ENCODE measurements around the gene FCHO1. TPM values are rescaled to one million over a fixed set of nuclear protein-coding genes. Genes with fewer than 3 reads are reported as not detected.
"Not testable (repeated sequence)": the region's sequence is repeated elsewhere in the genome, so short reads cannot be mapped to it uniquely, and the experiment has no call there.

FCHO1 gene
- total RNA-seq, 1 donor from 2014 or later, result not detected

GRCh38 chr19:17795495-17795856, 44.2 kb downstream of the FCHO1 start:
- no peak for DNase-seq (ENCODE audit: low spot score in 2 of 2)
- no peaks in the 10 kb centered on the region for H3K27me3 ChIP-seq

GRCh38 chr19:17796013-17796837, 44.9 kb downstream of the FCHO1 start:
- Histone ChIP-seq H3K36me3 (no peaks in the 10 kb centered on the region), H3K27ac (no peak overlapping the region), H3K4me3 (no peak overlapping the region), H3K27me3 (no peaks in the 10 kb centered on the region), H3K4me1 (no peaks in the 10 kb centered on the region), H3K9me3 (no peaks in the 10 kb centered on the region)
- no peak for TF ChIP-seq CTCF (IDR thresholded peaks at IDR 0.05)
- intact Hi-C loops (cut with DNase I), result no loop called here
- no peak for DNase-seq (ENCODE audit: low spot score in 2 of 2)

More at GRCh38 chr19:17795495-17795856, 44.2 kb downstream of the FCHO1 start:
- no peak overlapping the region for H3K4me3 ChIP-seq
- no peak for TF ChIP-seq CTCF (IDR thresholded peaks at IDR 0.05)
- H3K9me3 ChIP-seq, result no peaks in the 10 kb centered on the region
- intact Hi-C loops (cut with DNase I), result no loop called here
- no peaks in the 10 kb centered on the region for H3K36me3 ChIP-seq
- no peak overlapping the region for H3K27ac ChIP-seq
- H3K4me1 ChIP-seq, result no peaks in the 10 kb centered on the region

- intact Hi-C loops (cut with DNase I), result no loop called here
- no peaks in the 10 kb centered on the region for H3K27me3 ChIP-seq
- no peak for DNase-seq (ENCODE audit: low spot score in 2 of 2)
- no peak overlapping the region for H3K27ac ChIP-seq
- no peak overlapping the region for H3K4me3 ChIP-seq
- H3K9me3 ChIP-seq, result no peaks in the 10 kb centered on the region
- TF ChIP-seq CTCF (IDR thresholded peaks at IDR 0.05), result no peak
- no peaks in the 10 kb centered on the region for H3K4me1 ChIP-seq
- no peaks in the 10 kb centered on the region for H3K36me3 ChIP-seq
Measured at GRCh38 chr19:17796838-17797423, 45.7 kb downstream of the FCHO1 start.

GRCh38 chr19:17797424-17798201, 46.3 kb downstream of the FCHO1 start:
- no peak for DNase-seq (ENCODE audit: low spot score in 2 of 2)
- Histone ChIP-seq H3K36me3 (no peaks in the 10 kb centered on the region), H3K4me1 (no peaks in the 10 kb centered on the region), H3K4me3 (no peak overlapping the region), H3K27me3 (no peaks in the 10 kb centered on the region), H3K9me3 (no peaks in the 10 kb centered on the region), H3K27ac (no peak overlapping the region)
- intact Hi-C loops (cut with DNase I), result no loop called here
- no peak for TF ChIP-seq CTCF (IDR thresholded peaks at IDR 0.05)

- DNase-seq (ENCODE audit: low spot score in 2 of 2); H3K4me3 ChIP-seq; intact Hi-C loops (cut with DNase I); H3K36me3 ChIP-seq; H3K27me3 ChIP-seq; H3K27ac ChIP-seq; H3K9me3 ChIP-seq; H3K4me1 ChIP-seq: not testable (repeated sequence)
Measured at GRCh38 chr19:17798599-17798998, 47.3 kb downstream of the FCHO1 start.

Measured in ascending aorta (tissue), 2 donors.